ENCODE data around the gene COA5.

- TF ChIP-seq CBX8 (IDR thresholded peaks at IDR 0.05) (no peak), RCOR1 (IDR thresholded peaks at IDR 0.05; ENCODE audit: low read depth, low read length) (no peak), FOSL2 (IDR thresholded peaks at IDR 0.05) (no peak), FOSL2 (CRISPR knock-in tag; IDR thresholded peaks at IDR 0.05) (no peak), CTCF (IDR thresholded peaks at IDR 0.05) (no peak), TP53 (CRISPR knock-in tag; IDR thresholded peaks at IDR 0.05) (no peak), POLR2A (IDR thresholded peaks at IDR 0.05; ENCODE audit: low read length) (no peak), ESRRA (IDR thresholded peaks at IDR 0.05; ENCODE audit: borderline replicate concordance, low read length) (no peak), ZFP36 (IDR thresholded peaks at IDR 0.05; ENCODE audit: borderline replicate concordance, partially characterized antibody) (no peak), PHF8 (IDR thresholded peaks at IDR 0.05; ENCODE audit: borderline replicate concordance, low read depth) (no peak), JUNB (IDR thresholded peaks at IDR 0.05) (no peak), KDM1A (IDR thresholded peaks at IDR 0.05; ENCODE audit: low read depth) (no peak), RNF2 (IDR thresholded peaks at IDR 0.05; ENCODE audit: borderline replicate concordance, low read depth) (no peak), CEBPB (IDR thresholded peaks at IDR 0.05) (no peak), REST (IDR thresholded peaks at IDR 0.05) (no peak)
These were observed 27.5 kb downstream of the COA5 start for GRCh38 chr2:98580656-98581284.
